ENCODE measurements around the gene NELFCD.

The NELFCD gene

GRCh38 chr20:58993332-58994248 is 12.5 kb downstream of the NELFCD start:
- no peak for DNase-seq (ENCODE audit: extremely low read depth in 1 of 2, low read depth in 1 of 2)

GRCh38 chr20:58994390-58995159 is 13.5 kb downstream of the NELFCD start:
- DNase-seq (ENCODE audit: extremely low read depth in 1 of 2, low read depth in 1 of 2) = no peak

- no peak for DNase-seq (ENCODE audit: extremely low read depth in 1 of 2, low read depth in 1 of 2)
These were observed 14.6 kb downstream of the NELFCD start for GRCh38 chr20:58995461-58996225.

- no peak for DNase-seq (ENCODE audit: extremely low read depth in 1 of 2, low read depth in 1 of 2)
These were observed 15.2 kb downstream of the NELFCD start for GRCh38 chr20:58996226-58996611.

- no peak for DNase-seq (ENCODE audit: extremely low read depth in 1 of 2, low read depth in 1 of 2)
These were observed 16.2 kb downstream of the NELFCD start for GRCh38 chr20:58997141-58997770.

GRCh38 chr20:58998656-58999055 is 17.6 kb downstream of the NELFCD start:
- DNase-seq (ENCODE audit: extremely low read depth in 1 of 2, low read depth in 1 of 2) = no peak

- DNase-seq (ENCODE audit: extremely low read depth in 1 of 2, low read depth in 1 of 2) = no peak
These were observed 19.3 kb downstream of the NELFCD start for GRCh38 chr20:59000326-59000725.

GRCh38 chr20:59001068-59001448 is 20.0 kb downstream of the NELFCD start:
- DNase-seq (ENCODE audit: extremely low read depth in 1 of 2, low read depth in 1 of 2) = no peak

- no peak for DNase-seq (ENCODE audit: extremely low read depth in 1 of 2, low read depth in 1 of 2)
These were observed 20.6 kb downstream of the NELFCD start for GRCh38 chr20:59001449-59002171.

- DNase-seq (ENCODE audit: extremely low read depth in 1 of 2, low read depth in 1 of 2) = no peak
These were observed 21.3 kb downstream of the NELFCD start for GRCh38 chr20:59002388-59002787.

- no peak for DNase-seq (ENCODE audit: extremely low read depth in 1 of 2, low read depth in 1 of 2)
These were observed 21.9 kb downstream of the NELFCD start for GRCh38 chr20:59002874-59003399.

GRCh38 chr20:59003836-59004492 is 22.9 kb downstream of the NELFCD start:
- DNase-seq (ENCODE audit: extremely low read depth in 1 of 2, low read depth in 1 of 2) = no peak

GRCh38 chr20:59004493-59004762 is 23.4 kb downstream of the NELFCD start:
- no peak for DNase-seq (ENCODE audit: extremely low read depth in 1 of 2, low read depth in 1 of 2)

- DNase-seq (ENCODE audit: extremely low read depth in 1 of 2, low read depth in 1 of 2) = no peak
These were observed 23.9 kb downstream of the NELFCD start for GRCh38 chr20:59004763-59005522.

GRCh38 chr20:59005523-59006166 is 24.6 kb downstream of the NELFCD start:
- no peak for DNase-seq (ENCODE audit: extremely low read depth in 1 of 2, low read depth in 1 of 2)

- no peak for DNase-seq (ENCODE audit: extremely low read depth in 1 of 2, low read depth in 1 of 2)
These were observed 25.3 kb downstream of the NELFCD start for GRCh38 chr20:59006167-59006863.

GRCh38 chr20:59006864-59007664 is 26.0 kb downstream of the NELFCD start, which contains the start of gene CTSZ:
CTSZ (minus strand) TSS chr20:59007254; CDS start chr20:59007128, 126 bp downstream.
- no peak for DNase-seq (ENCODE audit: extremely low read depth in 1 of 2, low read depth in 1 of 2)

Measured in stimulated activated CD8-positive, alpha-beta memory T cell treated with anti-CD3 and anti-CD28 coated beads, Interleukin-7, amount 100 ng/mL, for 48 hours (primary cell).